HG02678 (cell line): ENCODE results near the gene KRTAP10-4.
"Not testable (repeated sequence)": the region's sequence is repeated elsewhere in the genome, so short reads cannot be mapped to it uniquely, and the experiment has no call there.

Source experiments
- ATAC-seq: cut with Tn5 transposase; IDR thresholded peaks from one replicate; pipeline ENCODE4 v1.9.1; 2021; ENCODE audit warnings: mild to moderate bottlenecking, moderate library complexity; ENCODE audit not compliant: unreplicated experiment

Gene KRTAP10-4

GRCh38 chr21:44533891-44534627 lies 39.5 kb upstream of the KRTAP10-4 start:
- ATAC-seq = no peak

DNA sequence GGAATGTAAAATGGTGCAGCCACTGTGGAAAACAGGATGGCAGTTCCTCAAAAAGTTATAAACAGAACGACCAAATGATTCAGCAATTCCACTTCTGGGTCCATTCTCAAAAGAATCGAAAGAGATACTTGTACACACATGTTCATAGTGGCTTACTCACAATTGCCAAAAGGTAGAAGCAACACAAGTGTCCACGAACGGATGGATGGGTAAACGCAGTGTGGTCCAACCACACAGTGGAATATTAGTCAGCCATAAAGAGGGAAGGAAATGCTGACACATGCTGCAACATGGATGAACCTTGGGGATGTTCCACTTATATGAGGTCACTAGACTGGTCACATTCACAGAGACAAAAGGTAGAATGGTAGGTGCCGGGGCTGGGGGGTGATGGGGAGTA lies 38.8 kb upstream of the KRTAP10-4 start:
- ATAC-seq = no peak

- no peak for ATAC-seq
Measured at GRCh38 chr21:44535963-44536362, 37.6 kb upstream of the KRTAP10-4 start.

- no peak for ATAC-seq
Measured at GRCh38 chr21:44537930-44538911, 35.3 kb upstream of the KRTAP10-4 start.

GRCh38 chr21:44539046-44539445 lies 34.5 kb upstream of the KRTAP10-4 start:
- ATAC-seq = no peak

DNA sequence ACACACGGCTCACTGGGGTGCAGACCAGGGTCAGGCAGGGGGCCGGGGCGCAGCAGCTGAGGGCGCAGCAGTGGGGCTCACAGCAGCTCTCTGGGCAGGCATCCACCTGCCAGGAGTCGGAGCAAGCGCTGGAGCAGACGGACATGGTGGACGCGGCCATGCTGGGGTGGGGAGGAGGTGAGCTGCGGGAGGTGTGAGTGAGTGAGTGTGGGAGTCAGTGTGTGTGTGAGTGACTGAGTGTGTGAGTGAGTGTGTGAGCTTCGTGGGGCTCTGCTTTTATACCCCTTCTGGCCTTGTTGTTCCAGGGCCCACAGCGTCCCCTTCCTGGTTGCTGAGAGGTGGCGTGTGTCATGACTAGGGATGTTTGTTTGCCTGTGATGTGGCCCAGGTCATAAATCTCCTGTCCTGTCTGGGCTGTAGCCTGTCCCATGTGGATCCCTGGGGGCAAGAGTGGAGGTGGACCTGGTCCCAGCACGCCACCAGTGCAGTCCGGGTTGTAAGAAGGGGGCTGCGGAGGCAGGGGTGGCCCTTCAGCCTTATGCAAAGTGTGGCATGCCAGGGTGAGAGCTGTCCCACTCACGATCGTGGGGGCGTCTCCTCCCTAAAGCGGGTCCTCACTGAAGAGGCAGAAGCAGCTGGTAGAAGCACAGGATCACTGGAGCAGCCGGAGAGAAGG lies 33.4 kb upstream of the KRTAP10-4 start, which contains the start of gene KRTAP10-1:
Gene KRTAP10-1 (minus strand): TSS at position 205 of the 676 bp plus-strand sequence. CDS start 45 bp downstream, at position 160.
- no peak for ATAC-seq

GRCh38 chr21:44540741-44541288 lies 32.7 kb upstream of the KRTAP10-4 start:
- ATAC-seq = no peak

DNA sequence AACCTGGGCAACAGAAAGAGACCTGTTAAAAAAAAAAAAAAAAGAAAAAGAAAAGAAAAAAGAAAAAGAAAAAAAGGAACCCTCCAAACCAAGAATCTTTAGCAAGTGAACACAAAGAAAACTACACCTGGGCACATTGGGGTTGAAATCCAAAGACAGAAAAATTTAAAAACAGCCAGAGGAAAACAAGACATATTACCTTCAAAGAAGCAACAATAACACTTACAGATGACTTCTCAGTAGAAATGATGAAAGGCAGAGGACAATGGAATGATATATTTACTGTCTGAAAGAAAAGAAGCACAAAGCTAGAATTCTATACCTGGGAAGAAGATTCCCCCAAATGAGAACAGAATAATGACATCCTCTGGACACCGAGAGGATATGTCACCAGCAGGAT lies 30.8 kb upstream of the KRTAP10-4 start:
- ATAC-seq = no peak

GRCh38 chr21:44544566-44544965 lies 29.0 kb upstream of the KRTAP10-4 start:
- no peak for ATAC-seq

- no peak for ATAC-seq
Measured at GRCh38 chr21:44547656-44548331, 25.7 kb upstream of the KRTAP10-4 start.

- no peak for ATAC-seq
Measured at GRCh38 chr21:44548381-44548780, 25.1 kb upstream of the KRTAP10-4 start.

DNA sequence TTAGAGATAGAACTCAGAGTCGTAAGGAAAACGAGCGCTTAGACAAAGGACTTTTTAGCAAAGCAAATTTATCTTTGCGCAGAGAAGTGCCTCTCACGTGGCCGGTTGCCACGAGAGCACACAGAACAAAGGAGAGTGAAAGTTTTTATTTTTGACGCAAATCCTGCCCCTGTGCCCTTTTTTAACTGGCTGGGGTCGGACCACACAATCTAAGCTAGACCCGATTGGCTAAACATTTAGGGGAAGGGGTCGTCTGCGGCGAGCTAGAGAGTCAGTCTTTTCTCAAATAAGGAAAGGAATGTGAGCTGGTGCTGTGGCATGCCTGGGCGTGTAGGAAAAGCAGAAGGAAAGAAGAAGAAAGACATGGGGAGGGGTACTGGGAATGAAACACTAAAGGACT lies 24.6 kb upstream of the KRTAP10-4 start:
- ATAC-seq = no peak

GRCh38 chr21:44549525-44550211 lies 23.9 kb upstream of the KRTAP10-4 start:
- no peak for ATAC-seq

DNA sequence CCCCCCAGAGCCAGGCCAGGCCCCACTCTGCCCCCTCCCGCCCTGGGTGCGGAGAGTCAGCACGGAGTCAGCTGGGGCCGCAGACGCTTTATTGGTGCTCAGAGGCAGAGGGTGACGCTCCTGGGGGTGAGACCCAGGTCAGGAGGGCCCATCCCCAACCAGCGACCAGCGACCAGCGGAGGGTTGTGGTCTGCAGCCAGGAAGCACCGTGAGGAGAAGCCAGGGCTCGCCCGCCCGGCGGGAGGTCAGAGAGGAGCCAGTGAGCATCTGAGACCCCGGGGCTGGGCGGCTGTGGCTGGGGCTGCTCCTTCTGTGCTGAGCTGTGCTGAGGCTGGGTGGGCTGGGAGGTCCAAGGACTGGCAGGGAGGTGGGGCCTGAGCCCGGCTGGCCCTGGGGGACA lies 23.2 kb upstream of the KRTAP10-4 start:
- not testable (repeated sequence) for ATAC-seq

- ATAC-seq = no peak
Measured at GRCh38 chr21:44550807-44551206, 22.7 kb upstream of the KRTAP10-4 start.

DNA sequence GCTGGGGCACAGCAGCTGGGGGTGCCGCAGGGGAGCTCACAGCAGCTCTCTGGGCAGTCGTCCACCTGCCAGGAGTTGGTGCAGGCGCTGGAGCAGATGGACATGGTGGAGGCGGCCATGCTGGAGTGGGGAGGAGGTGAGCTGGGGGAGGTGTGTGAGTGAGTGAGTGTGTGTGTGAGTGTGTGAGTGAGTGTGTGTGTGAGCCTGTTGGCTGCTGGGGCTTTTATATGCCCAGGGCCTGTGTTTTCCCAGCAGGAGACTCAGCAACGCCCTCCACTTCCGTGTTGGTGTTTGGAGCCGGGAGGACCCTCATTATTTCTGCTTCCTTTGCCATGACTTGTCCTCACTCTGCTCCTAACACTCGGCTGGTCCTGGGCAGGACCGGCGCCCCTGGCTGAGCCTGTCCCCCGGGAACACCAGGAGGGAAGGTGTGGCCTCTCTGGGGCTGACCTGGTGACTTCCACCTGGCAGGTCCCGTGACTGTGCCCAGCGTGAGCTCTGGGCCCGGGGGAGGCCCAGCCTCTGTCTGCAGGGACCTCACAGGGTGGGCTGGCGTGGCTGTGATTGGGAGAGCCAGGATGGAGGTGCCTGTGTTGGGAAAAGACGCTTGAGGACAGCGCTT lies 22.1 kb upstream of the KRTAP10-4 start, which contains the start of gene KRTAP10-2:
Gene KRTAP10-2 (minus strand): TSS at position 166 of the 622 bp plus-strand sequence. CDS start 47 bp downstream, at position 119.
- no peak for ATAC-seq

DNA sequence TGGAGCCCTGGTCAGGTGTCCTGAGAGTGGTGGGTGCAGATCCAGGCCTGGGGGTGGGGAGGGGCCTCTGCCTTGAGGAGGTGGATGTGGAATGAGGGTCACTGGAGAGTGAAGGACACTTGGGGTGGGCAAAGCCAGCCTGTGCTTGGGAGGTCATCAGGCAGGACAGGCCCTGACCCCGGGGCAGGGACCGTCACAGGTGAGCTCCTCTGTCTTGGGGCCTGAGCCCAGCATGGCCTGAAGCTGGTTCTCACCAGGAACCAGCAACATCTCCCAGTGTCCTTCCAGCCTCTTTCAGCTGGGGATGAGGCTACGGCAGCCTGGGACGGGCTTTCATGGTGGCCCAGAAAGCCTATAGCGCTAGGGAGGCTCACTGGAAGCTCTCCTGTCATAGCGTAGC lies 21.4 kb upstream of the KRTAP10-4 start:
- ATAC-seq = no peak

GRCh38 chr21:44552681-44553080 lies 20.8 kb upstream of the KRTAP10-4 start:
- no peak for ATAC-seq

- no peak for ATAC-seq
Measured at GRCh38 chr21:44555200-44555875, 18.2 kb upstream of the KRTAP10-4 start.
